ENCODE results near the gene ZNF805. TPM values are rescaled to one million over a fixed set of nuclear protein-coding genes. Genes with fewer than 3 reads are reported as not detected.
"Not testable (repeated sequence)": the region's sequence is repeated elsewhere in the genome, so short reads cannot be mapped to it uniquely, and the experiment has no call there.

Gene ZNF805
- total RNA-seq = 18.2 TPM

DNA sequence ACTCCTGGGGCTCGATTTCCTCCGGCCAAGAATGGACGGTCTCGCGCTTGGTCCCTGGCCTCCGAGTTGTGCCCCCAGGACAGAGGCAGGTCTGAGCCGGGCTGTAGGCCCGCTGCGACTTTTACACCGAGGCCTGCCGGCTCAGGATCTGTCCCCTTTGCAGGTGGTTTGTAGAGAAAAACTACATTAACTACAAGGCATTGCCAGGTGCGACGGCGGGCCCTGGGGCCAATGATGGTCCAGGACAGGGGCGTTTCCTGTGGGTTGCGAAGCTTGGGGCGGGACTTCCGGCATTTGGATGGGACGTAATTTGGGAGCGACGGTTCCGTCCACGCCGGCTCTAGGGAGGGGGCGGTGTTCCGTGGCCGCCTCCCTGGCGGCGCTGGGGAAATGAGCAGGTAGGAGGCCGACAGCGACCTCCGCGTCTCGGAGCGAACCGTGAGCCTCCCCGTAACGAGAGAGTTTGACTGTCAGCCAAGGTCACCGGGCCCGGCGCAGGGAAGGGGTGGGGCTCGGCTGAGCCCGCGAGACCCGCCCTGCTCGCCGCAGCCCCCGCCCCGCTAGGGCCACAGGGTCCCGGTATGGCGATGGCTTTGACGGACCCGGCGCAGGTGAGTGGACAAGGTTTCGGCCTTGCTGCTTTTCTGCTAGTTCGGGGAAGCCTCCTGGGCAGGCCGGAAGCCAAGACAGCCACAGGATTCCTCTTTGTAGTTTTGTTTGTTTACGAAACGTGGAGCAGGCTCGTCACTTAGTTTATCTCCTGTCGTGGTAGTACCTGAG, at the start of gene ZNF805:
Gene ZNF805, plus strand, starts transcription at position 322 of the 780 bp plus-strand sequence. Its CDS starts 260 bp downstream, at position 582.
- Histone ChIP-seq H3K4me3 (peak within 1 kb of the TSS; percentile 70 to 83), H3K27me3 (no peaks in the 10 kb centered on the region), H3K9me3 (no peaks in the 10 kb centered on the region), H3K27ac (peak within 1 kb of the TSS; percentile 62), H3K36me3 (peaks cover 3 to 19% of the 10 kb centered on the region in 2 donors), H3K4me1 (peaks cover 28% of the 10 kb centered on the region)
- TF ChIP-seq POLR2A (IDR thresholded peaks at IDR 0.05) (no peak), POLR2AphosphoS5 (IDR thresholded peaks at IDR 0.05; ENCODE audit: insufficient read depth in 1 of 2, low read depth in 1 of 2) (peak; percentile 88 to 97)
- TF ChIP-seq, protein P1, sequence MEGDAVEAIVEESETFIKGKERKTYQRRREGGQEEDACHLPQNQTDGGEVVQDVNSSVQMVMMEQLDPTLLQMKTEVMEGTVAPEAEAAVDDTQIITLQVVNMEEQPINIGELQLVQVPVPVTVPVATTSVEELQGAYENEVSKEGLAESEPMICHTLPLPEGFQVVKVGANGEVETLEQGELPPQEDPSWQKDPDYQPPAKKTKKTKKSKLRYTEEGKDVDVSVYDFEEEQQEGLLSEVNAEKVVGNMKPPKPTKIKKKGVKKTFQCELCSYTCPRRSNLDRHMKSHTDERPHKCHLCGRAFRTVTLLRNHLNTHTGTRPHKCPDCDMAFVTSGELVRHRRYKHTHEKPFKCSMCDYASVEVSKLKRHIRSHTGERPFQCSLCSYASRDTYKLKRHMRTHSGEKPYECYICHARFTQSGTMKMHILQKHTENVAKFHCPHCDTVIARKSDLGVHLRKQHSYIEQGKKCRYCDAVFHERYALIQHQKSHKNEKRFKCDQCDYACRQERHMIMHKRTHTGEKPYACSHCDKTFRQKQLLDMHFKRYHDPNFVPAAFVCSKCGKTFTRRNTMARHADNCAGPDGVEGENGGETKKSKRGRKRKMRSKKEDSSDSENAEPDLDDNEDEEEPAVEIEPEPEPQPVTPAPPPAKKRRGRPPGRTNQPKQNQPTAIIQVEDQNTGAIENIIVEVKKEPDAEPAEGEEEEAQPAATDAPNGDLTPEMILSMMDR (IDR thresholded peaks at IDR 0.05) = peak in 1 of 3 experiments; percentile 7
- peak; percentile 46 to 93 for DNase-seq (ENCODE audit: extremely low spot score in 2 of 2)
- intact Hi-C loops (cut with DNase I) = no loop called here

DNA sequence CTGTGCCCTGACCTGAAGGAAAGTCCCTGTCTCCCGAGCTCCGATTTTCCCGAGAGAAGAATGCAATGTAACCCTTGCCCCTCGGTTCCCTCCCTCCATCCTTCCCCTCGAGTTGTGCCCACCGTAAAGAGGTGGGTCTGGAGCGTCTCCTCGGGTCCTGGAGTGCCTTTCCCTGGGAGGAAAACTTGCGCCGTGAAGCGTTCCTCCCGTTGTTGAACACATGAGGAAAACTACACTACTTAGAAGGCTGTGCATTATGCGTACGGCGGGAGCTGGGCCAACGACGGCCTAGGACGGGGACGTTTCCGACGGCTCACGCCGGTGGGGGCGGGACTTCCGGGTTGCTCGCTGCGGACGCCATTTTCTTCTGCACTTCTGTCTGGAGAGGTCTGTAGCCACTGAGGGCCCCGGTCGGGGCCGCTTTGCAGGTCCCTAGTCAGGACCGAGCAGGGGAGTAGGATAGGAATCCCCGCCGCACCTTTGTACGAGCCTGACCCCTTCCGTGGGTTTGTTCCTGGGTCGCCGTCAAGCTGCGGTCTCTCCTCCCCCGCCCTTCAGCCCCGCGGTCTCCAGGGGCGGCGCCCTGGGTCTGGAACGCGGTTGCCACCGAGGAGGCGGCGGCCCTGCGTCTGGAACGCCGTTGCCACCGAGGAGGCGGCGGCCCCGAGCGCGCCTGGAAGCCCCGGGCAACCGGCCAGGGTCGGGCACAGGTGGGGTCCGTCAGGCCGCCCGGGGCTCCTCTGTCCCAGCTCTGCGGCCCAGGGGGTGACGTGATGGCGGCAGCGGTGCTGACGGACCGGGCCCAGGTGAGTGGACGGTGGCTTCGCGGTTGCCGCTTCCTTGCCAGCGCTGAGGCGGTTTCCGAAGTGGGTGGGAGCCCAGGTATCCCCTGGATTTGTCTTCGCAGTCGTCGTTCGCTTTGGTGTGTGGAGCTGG, 49.0 kb upstream of the ZNF805 start, which contains the start of gene ZNF264:
Gene ZNF264, plus strand, starts transcription at position 360 of the 936 bp plus-strand sequence. Its CDS starts 414 bp downstream, at position 774.
- Histone ChIP-seq H3K36me3 (peaks cover 0 to 32% of the 10 kb centered on the region in 2 donors), H3K4me3 (peak within 1 kb of the TSS; percentile 92), H3K4me1 (peaks cover 28% of the 10 kb centered on the region), H3K27me3 (no peaks in the 10 kb centered on the region), H3K9me3 (no peaks in the 10 kb centered on the region), H3K27ac (peak within 1 kb of the TSS; percentile 87)
- intact Hi-C loops (cut with DNase I) = no loop called here
- DNase-seq (ENCODE audit: extremely low spot score in 2 of 2) = peak in 1 of 2 donors; percentile 83
- TF ChIP-seq POLR2A (IDR thresholded peaks at IDR 0.05) (peak in 1 of 2 donors; percentile 13), POLR2AphosphoS5 (IDR thresholded peaks at IDR 0.05; ENCODE audit: insufficient read depth in 1 of 2, low read depth in 1 of 2) (peak; percentile 76 to 78)
- TF ChIP-seq, protein P1 (IDR thresholded peaks at IDR 0.05) = no peak

DNA sequence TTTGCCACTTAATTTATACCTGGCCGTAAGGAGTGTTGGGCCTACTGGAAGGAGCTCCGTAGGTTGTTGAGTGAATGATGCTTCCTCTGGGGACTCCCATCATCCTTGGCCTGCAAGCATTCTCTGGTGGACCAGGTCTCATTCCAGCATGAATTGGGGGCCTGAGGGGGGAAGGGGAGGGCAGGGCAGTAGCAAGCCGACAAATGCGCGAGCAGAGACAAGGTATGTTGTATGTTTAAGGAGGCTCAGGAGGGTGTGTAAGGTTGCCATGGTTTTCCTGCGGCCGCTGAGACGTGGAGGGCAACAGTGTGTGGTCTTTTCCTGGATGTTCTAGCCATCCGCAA, 48.4 kb upstream of the ZNF805 start:
- intact Hi-C loops (cut with DNase I) = no loop called here
- peaks cover 28% of the 10 kb centered on the region for H3K4me1 ChIP-seq
- H3K9me3 ChIP-seq = no peaks in the 10 kb centered on the region
- H3K4me3 ChIP-seq = peak overlapping the region; percentile 92
- peak overlapping the region; percentile 87 for H3K27ac ChIP-seq
- H3K27me3 ChIP-seq = no peaks in the 10 kb centered on the region
- DNase-seq (ENCODE audit: extremely low spot score in 2 of 2) = peak in 1 of 2 donors; percentile 54
- TF ChIP-seq POLR2A (IDR thresholded peaks at IDR 0.05) (no peak), POLR2AphosphoS5 (IDR thresholded peaks at IDR 0.05; ENCODE audit: insufficient read depth in 1 of 2, low read depth in 1 of 2) (no peak)
- TF ChIP-seq, protein P1 (IDR thresholded peaks at IDR 0.05) = no peak
- peaks cover 0 to 38% of the 10 kb centered on the region in 2 donors for H3K36me3 ChIP-seq

DNA sequence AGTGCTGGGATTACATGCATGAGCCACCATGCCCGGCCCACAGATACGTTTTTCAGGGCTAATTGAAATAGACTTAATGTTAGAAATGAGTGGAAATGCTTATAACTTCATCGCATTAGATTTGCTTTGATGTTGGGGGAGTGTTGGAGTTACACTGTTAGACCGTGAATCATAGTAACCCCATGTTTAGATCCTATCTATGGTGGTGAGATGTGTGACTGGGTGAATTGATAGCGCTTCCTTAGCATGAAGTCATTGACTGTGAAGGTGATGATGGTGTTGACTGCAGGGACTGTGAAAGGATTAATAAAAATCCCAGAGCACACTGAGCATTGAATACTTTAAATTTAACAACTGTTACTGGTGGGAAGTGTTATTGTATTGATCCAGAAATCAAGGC, 47.4 kb upstream of the ZNF805 start:
- no peak for DNase-seq (ENCODE audit: extremely low spot score in 2 of 2)
- Histone ChIP-seq H3K4me3 (peak overlapping the region in 1 of 2 donors; percentile 92), H3K36me3 (peaks cover 0 to 46% of the 10 kb centered on the region in 2 donors)

DNA sequence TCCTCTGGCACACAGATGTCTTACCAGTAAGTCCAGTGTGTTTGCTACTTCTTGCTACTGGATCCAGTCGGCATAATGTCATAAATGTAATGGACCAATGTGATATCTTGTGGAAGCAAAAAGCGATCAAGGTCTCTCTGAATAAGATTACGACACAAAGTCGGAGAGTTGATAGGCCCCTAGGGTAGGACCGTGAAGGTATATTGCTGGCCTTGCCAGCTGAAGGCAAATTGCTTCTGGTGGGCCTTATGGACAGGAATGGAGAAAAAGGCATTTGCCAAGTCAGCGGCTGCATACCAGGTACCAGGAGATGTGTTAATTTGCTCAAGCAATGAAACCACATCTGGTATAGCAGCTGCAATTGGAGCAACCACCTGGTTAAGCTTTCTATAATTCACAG, 42.6 kb upstream of the ZNF805 start:
- H3K27ac ChIP-seq; H3K27me3 ChIP-seq; H3K4me3 ChIP-seq; H3K9me3 ChIP-seq; DNase-seq (ENCODE audit: extremely low spot score in 2 of 2); intact Hi-C loops (cut with DNase I): not testable (repeated sequence)
- peaks cover 11% of the 10 kb centered on the region for H3K4me1 ChIP-seq
- H3K36me3 ChIP-seq = peaks cover 0 to 75% of the 10 kb centered on the region in 2 donors

More for the DNA sequence above, 47.4 kb upstream of the ZNF805 start:
- H3K27ac ChIP-seq = no peak overlapping the region
- intact Hi-C loops (cut with DNase I) = no loop called here
- H3K4me1 ChIP-seq = peaks cover 28% of the 10 kb centered on the region
- no peaks in the 10 kb centered on the region for H3K9me3 ChIP-seq
- TF ChIP-seq, protein P1 (IDR thresholded peaks at IDR 0.05) = no peak
- TF ChIP-seq POLR2A (IDR thresholded peaks at IDR 0.05) = no peak
- no peak for TF ChIP-seq POLR2AphosphoS5 (IDR thresholded peaks at IDR 0.05; ENCODE audit: insufficient read depth in 1 of 2, low read depth in 1 of 2)
- no peaks in the 10 kb centered on the region for H3K27me3 ChIP-seq

All from vagina (tissue), 2 donors.